ENCODE results near the gene ADGRG7.

DNA sequence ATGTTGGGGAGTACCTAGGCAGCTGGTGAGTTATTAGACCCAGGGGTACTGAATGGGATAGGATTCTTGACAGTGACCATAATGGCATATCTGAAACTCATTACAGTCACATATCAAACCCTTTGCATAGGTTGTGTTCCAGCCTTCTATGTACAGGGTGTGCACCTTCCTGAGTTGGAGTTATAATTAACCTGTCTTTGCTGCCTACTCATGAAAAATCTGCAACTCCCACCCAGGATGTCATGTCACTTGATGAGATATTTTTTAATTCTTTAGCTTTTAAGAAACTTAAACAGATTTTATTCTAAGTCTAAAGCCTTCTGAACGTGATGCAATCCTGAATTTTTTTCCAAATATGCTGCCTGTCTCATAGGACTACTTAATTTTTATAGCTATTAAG, 21.1 kb upstream of the ADGRG7 start:
- TF ChIP-seq POLR2A (IDR thresholded peaks at IDR 0.05; ENCODE audit: low read length): no peak
- TF ChIP-seq GATA1 (IDR thresholded peaks at IDR 0.05; ENCODE audit: low read depth, low read length): no peak

Measured in erythroblast (primary cell).